ENCODE results near the gene PRDM15. TPM values are rescaled to one million over a fixed set of nuclear protein-coding genes. Genes with fewer than 3 reads are reported as not detected.

Gene PRDM15
- total RNA-seq, 1 experiment from 2014 or later: 9.8 TPM

DNA sequence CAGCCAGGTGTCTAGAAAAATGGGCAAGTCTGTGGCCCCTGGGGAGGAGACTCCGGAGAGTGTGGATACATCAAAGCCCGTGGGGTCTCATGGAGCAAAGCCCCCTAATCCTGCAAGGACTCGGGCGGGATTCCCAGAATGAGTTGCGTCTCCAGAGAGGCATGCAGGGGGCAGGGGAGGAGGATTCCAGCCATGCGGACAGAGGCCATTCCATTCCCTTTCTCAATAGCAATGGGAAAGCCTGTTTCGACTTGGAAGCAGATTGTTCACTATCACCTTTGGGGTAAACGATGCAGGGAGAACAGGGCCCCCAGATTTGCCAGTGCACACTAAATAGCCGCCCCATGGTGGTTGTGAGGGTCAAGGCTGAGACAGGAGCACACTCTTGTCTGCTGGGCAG lies 15.4 kb upstream of the PRDM15 start:
- Histone ChIP-seq H3K27ac (ENCODE audit: low read depth, low read length) (no peak overlapping the region), H3K4me2 (ENCODE audit: low read length) (no peak overlapping the region), H4K20me1 (ENCODE audit: insufficient read depth) (no peaks in the 10 kb centered on the region), H3K9me2 (ENCODE audit: insufficient read depth) (no peaks in the 10 kb centered on the region), H3K9me3 (ENCODE audit: control insufficient read depth in 1 of 2, insufficient read depth in 1 of 2, low read depth in 1 of 2, low read length in 2 of 2) (no peaks in the 10 kb centered on the region), H2AFZ (ENCODE audit: low read depth, low read length, poor library complexity, severe bottlenecking) (no peak overlapping the region), H3K79me2 (ENCODE audit: insufficient read depth, low read length) (no peaks in the 10 kb centered on the region), H3K4me3 (replicated peaks in 1 of 2; ENCODE audit: low read depth in 1 of 2, low read length in 2 of 2) (no peak overlapping the region), H3K9ac (ENCODE audit: low read length) (no peak overlapping the region), H3K36me3 (ENCODE audit: control insufficient read depth in 1 of 2, insufficient read depth in 2 of 2, low read length in 2 of 2) (no peaks in the 10 kb centered on the region; a peak in 1 of 4 replicates), H3K27me3 (ENCODE audit: insufficient read depth, low read length) (no peaks in the 10 kb centered on the region), H3K4me1 (ENCODE audit: control insufficient read depth in 1 of 2, insufficient read depth in 2 of 2, low read length in 2 of 2) (peaks cover 0 to 6% of the 10 kb centered on the region in 2 experiments; a peak in 1 of 4 replicates)
- DNase-seq (ENCODE audit: low read depth, low spot score) (no peak), ATAC-seq (no peak)
- TF ChIP-seq SP1 (IDR thresholded peaks at IDR 0.05; ENCODE audit: low read depth) (no peak), SRF (IDR thresholded peaks at IDR 0.05; ENCODE audit: low read depth) (no peak), EZH2 (IDR thresholded peaks at IDR 0.05) (no peak), RAD21 (IDR thresholded peaks at IDR 0.05; ENCODE audit: low read depth) (no peak), EGR1 (IDR thresholded peaks at IDR 0.05; ENCODE audit: low read depth) (no peak), POLR2AphosphoS5 (IDR thresholded peaks at IDR 0.05; ENCODE audit: low read depth, low read length) (no peak), JUND (IDR thresholded peaks at IDR 0.05) (no peak), SIN3A (IDR thresholded peaks at IDR 0.05; ENCODE audit: low read depth) (no peak), POLR2A (IDR thresholded peaks at IDR 0.05; ENCODE audit: borderline replicate concordance, extremely low read depth, insufficient read depth, insufficient read length) (no peak), MAX (IDR thresholded peaks at IDR 0.05) (no peak), ZBTB33 (IDR thresholded peaks at IDR 0.05; ENCODE audit: extremely low read depth, insufficient replicate concordance, low read length) (no peak), TCF7L2 (IDR thresholded peaks at IDR 0.05; ENCODE audit: borderline replicate concordance, extremely low read depth, insufficient read depth, insufficient read length) (no peak), YY1 (IDR thresholded peaks at IDR 0.05; ENCODE audit: extremely low read depth, insufficient replicate concordance, low read depth, low read length) (no peak), FOSL1 (IDR thresholded peaks at IDR 0.05; ENCODE audit: low read depth) (no peak)
- TF ChIP-seq, protein P1, sequence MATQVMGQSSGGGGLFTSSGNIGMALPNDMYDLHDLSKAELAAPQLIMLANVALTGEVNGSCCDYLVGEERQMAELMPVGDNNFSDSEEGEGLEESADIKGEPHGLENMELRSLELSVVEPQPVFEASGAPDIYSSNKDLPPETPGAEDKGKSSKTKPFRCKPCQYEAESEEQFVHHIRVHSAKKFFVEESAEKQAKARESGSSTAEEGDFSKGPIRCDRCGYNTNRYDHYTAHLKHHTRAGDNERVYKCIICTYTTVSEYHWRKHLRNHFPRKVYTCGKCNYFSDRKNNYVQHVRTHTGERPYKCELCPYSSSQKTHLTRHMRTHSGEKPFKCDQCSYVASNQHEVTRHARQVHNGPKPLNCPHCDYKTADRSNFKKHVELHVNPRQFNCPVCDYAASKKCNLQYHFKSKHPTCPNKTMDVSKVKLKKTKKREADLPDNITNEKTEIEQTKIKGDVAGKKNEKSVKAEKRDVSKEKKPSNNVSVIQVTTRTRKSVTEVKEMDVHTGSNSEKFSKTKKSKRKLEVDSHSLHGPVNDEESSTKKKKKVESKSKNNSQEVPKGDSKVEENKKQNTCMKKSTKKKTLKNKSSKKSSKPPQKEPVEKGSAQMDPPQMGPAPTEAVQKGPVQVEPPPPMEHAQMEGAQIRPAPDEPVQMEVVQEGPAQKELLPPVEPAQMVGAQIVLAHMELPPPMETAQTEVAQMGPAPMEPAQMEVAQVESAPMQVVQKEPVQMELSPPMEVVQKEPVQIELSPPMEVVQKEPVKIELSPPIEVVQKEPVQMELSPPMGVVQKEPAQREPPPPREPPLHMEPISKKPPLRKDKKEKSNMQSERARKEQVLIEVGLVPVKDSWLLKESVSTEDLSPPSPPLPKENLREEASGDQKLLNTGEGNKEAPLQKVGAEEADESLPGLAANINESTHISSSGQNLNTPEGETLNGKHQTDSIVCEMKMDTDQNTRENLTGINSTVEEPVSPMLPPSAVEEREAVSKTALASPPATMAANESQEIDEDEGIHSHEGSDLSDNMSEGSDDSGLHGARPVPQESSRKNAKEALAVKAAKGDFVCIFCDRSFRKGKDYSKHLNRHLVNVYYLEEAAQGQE (IDR thresholded peaks at IDR 0.05; ENCODE audit: low read depth): no peak
- TF ChIP-seq, protein P2, sequence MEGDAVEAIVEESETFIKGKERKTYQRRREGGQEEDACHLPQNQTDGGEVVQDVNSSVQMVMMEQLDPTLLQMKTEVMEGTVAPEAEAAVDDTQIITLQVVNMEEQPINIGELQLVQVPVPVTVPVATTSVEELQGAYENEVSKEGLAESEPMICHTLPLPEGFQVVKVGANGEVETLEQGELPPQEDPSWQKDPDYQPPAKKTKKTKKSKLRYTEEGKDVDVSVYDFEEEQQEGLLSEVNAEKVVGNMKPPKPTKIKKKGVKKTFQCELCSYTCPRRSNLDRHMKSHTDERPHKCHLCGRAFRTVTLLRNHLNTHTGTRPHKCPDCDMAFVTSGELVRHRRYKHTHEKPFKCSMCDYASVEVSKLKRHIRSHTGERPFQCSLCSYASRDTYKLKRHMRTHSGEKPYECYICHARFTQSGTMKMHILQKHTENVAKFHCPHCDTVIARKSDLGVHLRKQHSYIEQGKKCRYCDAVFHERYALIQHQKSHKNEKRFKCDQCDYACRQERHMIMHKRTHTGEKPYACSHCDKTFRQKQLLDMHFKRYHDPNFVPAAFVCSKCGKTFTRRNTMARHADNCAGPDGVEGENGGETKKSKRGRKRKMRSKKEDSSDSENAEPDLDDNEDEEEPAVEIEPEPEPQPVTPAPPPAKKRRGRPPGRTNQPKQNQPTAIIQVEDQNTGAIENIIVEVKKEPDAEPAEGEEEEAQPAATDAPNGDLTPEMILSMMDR (IDR thresholded peaks at IDR 0.05 in 2 of 3, conservative IDR thresholded peaks at IDR 0.05 in 1 of 3; ENCODE audit: borderline replicate concordance in 1 of 3, insufficient read depth in 1 of 3, low read depth in 2 of 3, low read length in 2 of 3): no peak
- TF ChIP-seq, protein P3, sequence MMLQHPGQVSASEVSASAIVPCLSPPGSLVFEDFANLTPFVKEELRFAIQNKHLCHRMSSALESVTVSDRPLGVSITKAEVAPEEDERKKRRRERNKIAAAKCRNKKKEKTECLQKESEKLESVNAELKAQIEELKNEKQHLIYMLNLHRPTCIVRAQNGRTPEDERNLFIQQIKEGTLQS (IDR thresholded peaks at IDR 0.05): no peak
- BruUV-seq (replicated peaks): no TSS peak
- intact Hi-C loops (cut with micrococcal nuclease): no loop called here
- RAD21 ChIA-PET (ENCODE audit: low non-redundant PET in 1 of 2, low total read pairs in 2 of 2, uncharacterized antibody in 2 of 2, unreplicated experiment in 2 of 2): no interaction called here
- CTCF ChIA-PET: no interaction called here
- POLR2A ChIA-PET: no interaction called here
